ENCODE measurements around the gene TJAP1. TPM values are rescaled to one million over a fixed set of nuclear protein-coding genes. Genes with fewer than 3 reads are reported as not detected.

Gene TJAP1
- total and polyA plus RNA-seq, 2 of the 8 experiments (the other 6 are each of a cell fraction or from before 2014, with no cell fraction given), result 30.7 to 40.4 TPM

DNA sequence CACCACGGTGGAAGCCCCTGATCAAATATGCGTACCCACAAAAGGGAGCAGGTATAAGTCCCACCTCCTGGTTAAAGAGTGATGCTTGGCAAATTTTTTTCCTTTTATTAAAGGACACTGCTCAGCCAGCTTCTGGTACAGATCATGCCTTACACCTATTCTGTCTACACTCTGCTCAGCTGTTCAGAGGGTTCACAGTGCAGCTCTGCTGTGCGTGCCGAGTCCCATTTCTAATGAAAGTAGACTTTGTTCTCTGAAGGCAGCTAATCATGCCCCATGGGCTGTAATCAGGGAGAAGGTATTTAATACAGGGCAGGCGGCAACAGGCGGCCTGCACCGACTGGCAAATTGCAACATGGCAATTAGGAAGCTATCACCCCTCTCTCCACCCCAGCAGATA, 16.5 kb downstream of the TJAP1 start (continued):
- no peak for TF ChIP-seq MAX (IDR thresholded peaks at IDR 0.05)
- no peak for TF ChIP-seq BACH1 (IDR thresholded peaks at IDR 0.05; ENCODE audit: low read length)
- TF ChIP-seq, protein P1, sequence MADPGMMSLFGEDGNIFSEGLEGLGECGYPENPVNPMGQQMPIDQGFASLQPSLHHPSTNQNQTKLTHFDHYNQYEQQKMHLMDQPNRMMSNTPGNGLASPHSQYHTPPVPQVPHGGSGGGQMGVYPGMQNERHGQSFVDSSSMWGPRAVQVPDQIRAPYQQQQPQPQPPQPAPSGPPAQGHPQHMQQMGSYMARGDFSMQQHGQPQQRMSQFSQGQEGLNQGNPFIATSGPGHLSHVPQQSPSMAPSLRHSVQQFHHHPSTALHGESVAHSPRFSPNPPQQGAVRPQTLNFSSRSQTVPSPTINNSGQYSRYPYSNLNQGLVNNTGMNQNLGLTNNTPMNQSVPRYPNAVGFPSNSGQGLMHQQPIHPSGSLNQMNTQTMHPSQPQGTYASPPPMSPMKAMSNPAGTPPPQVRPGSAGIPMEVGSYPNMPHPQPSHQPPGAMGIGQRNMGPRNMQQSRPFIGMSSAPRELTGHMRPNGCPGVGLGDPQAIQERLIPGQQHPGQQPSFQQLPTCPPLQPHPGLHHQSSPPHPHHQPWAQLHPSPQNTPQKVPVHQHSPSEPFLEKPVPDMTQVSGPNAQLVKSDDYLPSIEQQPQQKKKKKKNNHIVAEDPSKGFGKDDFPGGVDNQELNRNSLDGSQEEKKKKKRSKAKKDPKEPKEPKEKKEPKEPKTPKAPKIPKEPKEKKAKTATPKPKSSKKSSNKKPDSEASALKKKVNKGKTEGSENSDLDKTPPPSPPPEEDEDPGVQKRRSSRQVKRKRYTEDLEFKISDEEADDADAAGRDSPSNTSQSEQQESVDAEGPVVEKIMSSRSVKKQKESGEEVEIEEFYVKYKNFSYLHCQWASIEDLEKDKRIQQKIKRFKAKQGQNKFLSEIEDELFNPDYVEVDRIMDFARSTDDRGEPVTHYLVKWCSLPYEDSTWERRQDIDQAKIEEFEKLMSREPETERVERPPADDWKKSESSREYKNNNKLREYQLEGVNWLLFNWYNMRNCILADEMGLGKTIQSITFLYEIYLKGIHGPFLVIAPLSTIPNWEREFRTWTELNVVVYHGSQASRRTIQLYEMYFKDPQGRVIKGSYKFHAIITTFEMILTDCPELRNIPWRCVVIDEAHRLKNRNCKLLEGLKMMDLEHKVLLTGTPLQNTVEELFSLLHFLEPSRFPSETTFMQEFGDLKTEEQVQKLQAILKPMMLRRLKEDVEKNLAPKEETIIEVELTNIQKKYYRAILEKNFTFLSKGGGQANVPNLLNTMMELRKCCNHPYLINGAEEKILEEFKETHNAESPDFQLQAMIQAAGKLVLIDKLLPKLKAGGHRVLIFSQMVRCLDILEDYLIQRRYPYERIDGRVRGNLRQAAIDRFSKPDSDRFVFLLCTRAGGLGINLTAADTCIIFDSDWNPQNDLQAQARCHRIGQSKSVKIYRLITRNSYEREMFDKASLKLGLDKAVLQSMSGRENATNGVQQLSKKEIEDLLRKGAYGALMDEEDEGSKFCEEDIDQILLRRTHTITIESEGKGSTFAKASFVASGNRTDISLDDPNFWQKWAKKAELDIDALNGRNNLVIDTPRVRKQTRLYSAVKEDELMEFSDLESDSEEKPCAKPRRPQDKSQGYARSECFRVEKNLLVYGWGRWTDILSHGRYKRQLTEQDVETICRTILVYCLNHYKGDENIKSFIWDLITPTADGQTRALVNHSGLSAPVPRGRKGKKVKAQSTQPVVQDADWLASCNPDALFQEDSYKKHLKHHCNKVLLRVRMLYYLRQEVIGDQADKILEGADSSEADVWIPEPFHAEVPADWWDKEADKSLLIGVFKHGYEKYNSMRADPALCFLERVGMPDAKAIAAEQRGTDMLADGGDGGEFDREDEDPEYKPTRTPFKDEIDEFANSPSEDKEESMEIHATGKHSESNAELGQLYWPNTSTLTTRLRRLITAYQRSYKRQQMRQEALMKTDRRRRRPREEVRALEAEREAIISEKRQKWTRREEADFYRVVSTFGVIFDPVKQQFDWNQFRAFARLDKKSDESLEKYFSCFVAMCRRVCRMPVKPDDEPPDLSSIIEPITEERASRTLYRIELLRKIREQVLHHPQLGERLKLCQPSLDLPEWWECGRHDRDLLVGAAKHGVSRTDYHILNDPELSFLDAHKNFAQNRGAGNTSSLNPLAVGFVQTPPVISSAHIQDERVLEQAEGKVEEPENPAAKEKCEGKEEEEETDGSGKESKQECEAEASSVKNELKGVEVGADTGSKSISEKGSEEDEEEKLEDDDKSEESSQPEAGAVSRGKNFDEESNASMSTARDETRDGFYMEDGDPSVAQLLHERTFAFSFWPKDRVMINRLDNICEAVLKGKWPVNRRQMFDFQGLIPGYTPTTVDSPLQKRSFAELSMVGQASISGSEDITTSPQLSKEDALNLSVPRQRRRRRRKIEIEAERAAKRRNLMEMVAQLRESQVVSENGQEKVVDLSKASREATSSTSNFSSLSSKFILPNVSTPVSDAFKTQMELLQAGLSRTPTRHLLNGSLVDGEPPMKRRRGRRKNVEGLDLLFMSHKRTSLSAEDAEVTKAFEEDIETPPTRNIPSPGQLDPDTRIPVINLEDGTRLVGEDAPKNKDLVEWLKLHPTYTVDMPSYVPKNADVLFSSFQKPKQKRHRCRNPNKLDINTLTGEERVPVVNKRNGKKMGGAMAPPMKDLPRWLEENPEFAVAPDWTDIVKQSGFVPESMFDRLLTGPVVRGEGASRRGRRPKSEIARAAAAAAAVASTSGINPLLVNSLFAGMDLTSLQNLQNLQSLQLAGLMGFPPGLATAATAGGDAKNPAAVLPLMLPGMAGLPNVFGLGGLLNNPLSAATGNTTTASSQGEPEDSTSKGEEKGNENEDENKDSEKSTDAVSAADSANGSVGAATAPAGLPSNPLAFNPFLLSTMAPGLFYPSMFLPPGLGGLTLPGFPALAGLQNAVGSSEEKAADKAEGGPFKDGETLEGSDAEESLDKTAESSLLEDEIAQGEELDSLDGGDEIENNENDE (IDR thresholded peaks at IDR 0.05; ENCODE audit: insufficient replicate concordance, low read length), result no peak
- TF ChIP-seq JUND (IDR thresholded peaks at IDR 0.05; ENCODE audit: low read length), result no peak

Data from H1 (cell line).